Measurements from ENCODE around the gene KLHL29.

DNA sequence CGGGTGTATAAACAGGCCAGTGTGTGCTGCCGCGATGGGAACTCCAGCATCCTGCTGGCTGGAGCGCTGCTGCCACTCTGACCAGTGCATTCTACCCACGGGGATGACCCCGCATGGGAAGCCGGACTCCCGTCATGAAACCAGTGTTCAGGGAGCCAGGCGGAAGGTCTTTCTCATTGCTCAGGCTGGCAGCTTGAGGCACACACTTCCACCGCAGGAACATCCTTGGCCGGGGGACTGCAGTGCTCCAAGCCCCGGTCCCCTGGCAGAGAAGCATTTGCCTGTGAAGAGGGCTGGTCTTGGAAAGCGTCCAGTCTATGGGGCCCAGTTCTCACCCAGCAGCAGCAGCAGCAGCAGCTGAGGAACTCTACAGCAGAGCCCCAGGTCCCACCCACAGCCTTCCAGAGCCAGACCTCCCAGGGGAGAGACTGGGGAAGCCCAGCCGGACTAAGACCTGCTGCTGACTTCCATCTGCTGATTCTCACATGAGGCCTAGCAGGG, 235.9 kb downstream of the KLHL29 start:
- TF ChIP-seq CTCF (conservative IDR thresholded peaks at IDR 0.05; ENCODE audit: low read depth, low read length) (no peak), EZH2 (IDR thresholded peaks at IDR 0.05; ENCODE audit: borderline replicate concordance, low read depth, low read length, poor library complexity, severe bottlenecking) (no peak)
